RCC 7860 (cell line): Measurements from ENCODE around the gene PIK3C2G.
"Not testable (repeated sequence)": the region's sequence is repeated elsewhere in the genome, so short reads cannot be mapped to it uniquely, and the experiment has no call there.

ENCODE experiments used
- DNase-seq: peaks from one replicate; pipeline ENCODE4 v3.0.0-alpha.2; 2015; ENCODE audit warnings: low spot score
- FAIRE-seq: peaks from 2 replicates; lab custom pipeline; 2012; peaks lifted over from hg19 to GRCh38; lab: Jason Lieb, UNC

The PIK3C2G gene, protein sequence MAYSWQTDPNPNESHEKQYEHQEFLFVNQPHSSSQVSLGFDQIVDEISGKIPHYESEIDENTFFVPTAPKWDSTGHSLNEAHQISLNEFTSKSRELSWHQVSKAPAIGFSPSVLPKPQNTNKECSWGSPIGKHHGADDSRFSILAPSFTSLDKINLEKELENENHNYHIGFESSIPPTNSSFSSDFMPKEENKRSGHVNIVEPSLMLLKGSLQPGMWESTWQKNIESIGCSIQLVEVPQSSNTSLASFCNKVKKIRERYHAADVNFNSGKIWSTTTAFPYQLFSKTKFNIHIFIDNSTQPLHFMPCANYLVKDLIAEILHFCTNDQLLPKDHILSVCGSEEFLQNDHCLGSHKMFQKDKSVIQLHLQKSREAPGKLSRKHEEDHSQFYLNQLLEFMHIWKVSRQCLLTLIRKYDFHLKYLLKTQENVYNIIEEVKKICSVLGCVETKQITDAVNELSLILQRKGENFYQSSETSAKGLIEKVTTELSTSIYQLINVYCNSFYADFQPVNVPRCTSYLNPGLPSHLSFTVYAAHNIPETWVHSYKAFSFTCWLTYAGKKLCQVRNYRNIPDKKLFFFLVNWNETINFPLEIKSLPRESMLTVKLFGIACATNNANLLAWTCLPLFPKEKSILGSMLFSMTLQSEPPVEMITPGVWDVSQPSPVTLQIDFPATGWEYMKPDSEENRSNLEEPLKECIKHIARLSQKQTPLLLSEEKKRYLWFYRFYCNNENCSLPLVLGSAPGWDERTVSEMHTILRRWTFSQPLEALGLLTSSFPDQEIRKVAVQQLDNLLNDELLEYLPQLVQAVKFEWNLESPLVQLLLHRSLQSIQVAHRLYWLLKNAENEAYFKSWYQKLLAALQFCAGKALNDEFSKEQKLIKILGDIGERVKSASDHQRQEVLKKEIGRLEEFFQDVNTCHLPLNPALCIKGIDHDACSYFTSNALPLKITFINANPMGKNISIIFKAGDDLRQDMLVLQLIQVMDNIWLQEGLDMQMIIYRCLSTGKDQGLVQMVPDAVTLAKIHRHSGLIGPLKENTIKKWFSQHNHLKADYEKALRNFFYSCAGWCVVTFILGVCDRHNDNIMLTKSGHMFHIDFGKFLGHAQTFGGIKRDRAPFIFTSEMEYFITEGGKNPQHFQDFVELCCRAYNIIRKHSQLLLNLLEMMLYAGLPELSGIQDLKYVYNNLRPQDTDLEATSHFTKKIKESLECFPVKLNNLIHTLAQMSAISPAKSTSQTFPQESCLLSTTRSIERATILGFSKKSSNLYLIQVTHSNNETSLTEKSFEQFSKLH (N-terminal part only)

GRCh38 chr12:18261273-18261672 lies at the start of gene PIK3C2G:
Gene PIK3C2G, plus strand, starts transcription at chr12:18261518. Its CDS starts 20,564 bp downstream, at chr12:18282082.
- FAIRE-seq (no peak), DNase-seq (no peak)

DNA sequence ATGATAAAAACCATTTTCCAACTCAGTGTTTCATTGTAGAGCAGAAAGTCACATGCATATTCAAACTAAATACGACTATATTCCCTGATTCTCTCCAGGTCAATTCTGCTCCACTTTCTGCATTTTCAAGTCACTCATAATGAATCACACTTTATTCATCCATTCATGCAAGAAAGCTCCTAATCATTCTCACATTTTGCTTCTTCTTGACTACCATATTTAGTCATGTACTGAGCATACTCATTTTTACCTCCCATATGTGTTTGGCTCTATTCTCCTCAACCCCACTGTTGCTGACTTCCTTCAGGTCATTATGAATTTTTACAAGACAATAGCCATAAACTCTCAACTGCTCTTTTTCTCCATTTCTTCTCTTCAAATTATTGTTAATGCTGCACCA lies 43.4 kb upstream of the PIK3C2G start:
- FAIRE-seq (no peak), DNase-seq (no peak)

- FAIRE-seq: no peak
- DNase-seq: no peak
Measured at GRCh38 chr12:18221726-18222125, 39.6 kb upstream of the PIK3C2G start.

GRCh38 chr12:18222699-18223098 lies 38.6 kb upstream of the PIK3C2G start:
- DNase-seq: no peak
- no peak for FAIRE-seq

- FAIRE-seq (peak; percentile 75), DNase-seq (peak; percentile 14)
Measured at GRCh38 chr12:18224745-18225144, 36.6 kb upstream of the PIK3C2G start.

DNA sequence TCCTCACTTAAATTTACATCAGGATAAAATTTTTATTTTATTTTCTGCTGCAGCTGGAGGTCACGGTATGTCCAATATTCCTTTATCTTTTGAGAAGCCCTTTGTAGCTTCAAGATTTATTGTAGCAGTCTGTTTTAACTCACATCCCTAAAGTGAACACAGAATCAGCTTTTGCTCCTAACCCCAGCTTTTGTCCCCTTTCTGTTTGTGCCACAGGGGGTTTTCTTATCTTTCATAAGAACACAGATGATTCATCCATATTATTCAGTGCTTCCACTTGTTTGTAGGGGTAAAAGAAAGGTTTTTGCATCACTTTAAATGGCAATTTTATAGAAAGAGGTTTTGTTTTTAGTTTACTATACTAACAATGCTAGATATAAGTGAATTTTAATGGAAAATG lies 21.8 kb upstream of the PIK3C2G start:
- DNase-seq (no peak), FAIRE-seq (no peak)

DNA sequence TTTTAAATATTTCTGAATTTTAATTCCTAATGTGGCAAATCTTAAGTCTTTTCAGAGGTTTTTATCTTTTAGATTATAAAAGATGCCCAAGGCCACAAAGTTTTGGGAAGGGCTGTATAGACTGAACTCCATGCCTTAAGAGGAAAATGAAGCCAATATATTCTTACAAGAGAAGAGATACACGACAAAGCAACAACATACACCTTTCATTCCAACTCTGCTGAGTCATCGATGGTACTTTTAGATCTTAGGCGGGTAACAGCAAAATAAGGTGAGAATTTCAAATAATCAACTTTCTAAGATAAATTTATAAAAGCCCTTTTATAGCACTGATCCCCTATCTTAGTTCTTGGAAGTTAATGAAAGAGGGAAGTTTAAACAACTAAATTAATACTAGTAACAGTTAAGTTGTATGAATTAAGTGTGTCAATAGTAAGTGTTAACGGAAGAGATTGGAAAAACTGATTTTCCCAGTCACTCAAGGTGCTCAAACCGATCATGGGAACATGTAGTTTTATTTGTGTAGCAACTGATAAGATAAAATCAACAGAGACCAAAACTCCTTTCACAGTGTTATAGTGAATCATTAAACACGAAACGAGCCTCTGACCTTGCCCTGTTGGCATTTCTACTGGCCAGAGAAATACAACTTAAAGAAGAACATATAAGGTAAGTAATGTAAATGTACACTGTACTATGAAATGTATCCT lies 18.8 kb upstream of the PIK3C2G start:
- no peak for FAIRE-seq
- no peak for DNase-seq

DNA sequence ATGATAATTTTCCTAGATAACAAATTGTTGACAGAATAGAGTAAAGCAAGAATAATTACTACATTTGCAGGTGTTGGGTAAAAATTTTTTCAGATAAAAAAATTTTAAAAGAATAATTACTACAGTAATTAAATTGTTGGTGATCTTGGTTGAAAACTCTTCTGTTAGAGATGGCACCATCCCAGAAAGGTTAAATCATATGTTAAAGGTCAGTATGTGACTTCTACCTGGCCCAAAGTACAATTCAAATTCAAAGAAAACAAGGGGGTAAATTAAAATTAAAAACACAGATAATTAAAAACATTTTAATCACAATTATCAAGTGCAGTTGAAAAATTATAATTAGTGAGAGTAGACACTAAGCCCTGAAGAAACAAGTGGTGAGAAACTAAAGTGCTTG lies 18.1 kb upstream of the PIK3C2G start:
- DNase-seq (no peak), FAIRE-seq (no peak)

DNA sequence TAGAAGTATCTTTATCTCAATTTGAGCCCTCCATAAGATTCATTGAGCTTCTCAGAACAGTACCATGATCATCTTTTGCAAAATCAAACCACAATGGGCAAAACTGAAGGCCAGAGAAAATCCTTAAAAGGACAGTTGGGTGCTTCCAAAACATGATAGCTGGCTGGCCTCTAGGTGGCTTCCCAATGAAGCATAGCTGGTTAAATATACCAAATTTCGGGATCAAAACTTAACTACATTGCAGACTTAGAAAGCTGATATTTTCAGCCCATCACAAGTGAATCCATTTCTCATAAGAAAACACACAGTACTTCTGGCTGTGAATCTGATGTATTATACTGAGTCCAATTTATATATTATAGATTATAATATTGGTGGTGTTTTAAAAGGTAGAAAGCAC lies 15.3 kb upstream of the PIK3C2G start:
- FAIRE-seq (no peak), DNase-seq (no peak)

- peak; percentile 20 for DNase-seq
- FAIRE-seq: peak; percentile 83
Measured at GRCh38 chr12:18250313-18250916, 10.9 kb upstream of the PIK3C2G start.

DNA sequence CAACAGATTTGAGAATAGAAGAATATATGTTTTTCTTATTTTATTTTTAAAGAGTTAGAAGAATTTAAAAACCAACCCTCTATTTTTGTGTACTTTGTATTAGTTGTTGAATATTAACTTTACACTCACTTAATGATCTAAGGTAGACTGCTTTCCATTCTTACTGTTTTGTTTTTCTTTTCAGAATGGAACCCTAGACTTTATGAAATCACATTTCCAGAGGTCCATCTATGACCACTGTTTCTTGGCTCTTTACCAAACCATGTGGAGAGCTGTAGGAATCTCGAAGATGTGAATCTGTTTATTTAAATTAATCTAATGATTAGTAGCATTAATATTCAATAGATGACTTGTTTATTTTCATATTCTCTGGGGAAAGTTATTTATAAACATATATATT lies 7.2 kb upstream of the PIK3C2G start:
- DNase-seq: no peak
- no peak for FAIRE-seq

- FAIRE-seq, DNase-seq: not testable (repeated sequence)
Measured at GRCh38 chr12:18255004-18255403, 6.3 kb upstream of the PIK3C2G start.

DNA sequence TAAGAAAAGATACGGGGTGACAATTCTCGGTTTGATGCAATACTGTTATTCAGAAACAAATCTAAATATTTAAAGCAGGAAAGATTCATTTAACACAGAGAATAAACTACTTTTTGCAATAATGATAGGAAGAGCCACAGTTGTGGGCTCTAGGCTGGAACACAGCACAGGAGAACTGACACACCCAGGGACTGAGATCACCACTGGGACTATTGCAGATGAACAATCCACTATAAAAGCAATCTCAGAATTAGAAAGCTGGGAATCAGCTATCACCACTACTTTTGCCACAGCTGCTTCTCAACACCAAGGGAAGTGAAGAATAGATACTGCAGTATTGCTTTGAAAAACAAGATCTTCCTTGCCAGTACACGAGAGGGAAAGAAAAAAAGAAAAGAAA lies 4.1 kb upstream of the PIK3C2G start:
- FAIRE-seq (no peak), DNase-seq (no peak)

DNA sequence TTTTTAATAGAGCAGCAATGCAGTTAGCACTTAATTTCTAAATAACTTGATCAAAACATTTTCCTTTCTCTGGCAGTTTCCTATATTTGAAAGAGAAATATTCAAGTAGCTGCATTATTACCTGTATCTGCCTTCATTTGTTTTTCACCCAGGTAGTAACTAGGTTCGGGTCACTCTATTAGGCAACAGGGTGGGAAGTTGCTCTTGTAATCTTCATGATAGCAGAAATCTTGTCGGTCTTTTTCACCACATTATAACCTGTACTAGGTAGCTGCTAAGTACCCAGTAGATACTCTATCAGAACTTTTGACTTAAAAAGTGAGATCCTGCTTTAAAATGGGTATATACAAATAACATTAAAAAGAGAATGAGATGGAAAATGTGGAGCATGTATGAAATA lies 2.4 kb upstream of the PIK3C2G start:
- FAIRE-seq (no peak), DNase-seq (no peak)

DNA sequence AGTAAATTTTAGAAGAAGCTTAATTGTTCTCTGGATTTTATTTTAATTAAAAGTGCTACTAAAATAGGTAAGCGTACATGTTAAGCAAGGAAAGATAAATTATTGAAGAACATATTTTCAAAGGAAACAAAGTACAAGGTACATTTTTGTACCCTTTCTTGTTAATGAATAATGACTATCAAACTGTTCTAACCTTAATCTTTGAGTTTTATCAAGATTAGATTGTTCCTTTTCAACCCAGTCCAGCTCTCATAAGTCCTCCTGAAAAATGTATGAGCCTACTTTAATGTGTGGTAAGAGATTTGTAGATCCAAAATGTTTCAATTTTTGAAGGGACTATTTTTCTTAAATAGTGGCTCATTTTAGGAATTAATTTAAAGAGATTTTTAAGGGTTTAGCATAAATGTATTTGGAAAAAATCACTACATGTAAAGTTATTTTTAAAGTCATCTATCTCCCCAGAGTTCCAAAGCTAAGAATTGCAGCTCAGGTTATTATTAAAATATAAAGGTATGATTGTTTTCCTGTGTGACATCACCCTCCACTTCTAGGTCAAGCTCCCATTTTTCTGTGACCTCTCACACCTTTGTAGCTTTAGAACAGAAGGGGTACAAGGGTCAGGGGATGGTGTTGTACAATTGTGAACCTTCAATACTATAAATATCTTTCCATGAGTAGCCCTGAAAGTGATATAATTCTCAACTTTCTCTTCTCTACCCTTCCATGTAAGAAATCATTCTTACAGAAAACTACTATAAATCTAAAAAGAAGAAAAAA lies 1.2 kb upstream of the PIK3C2G start:
- DNase-seq: no peak
- no peak for FAIRE-seq

GRCh38 chr12:18261906-18262305 lies 588 bp downstream of the PIK3C2G start:
- no peak for FAIRE-seq
- DNase-seq: no peak

DNA sequence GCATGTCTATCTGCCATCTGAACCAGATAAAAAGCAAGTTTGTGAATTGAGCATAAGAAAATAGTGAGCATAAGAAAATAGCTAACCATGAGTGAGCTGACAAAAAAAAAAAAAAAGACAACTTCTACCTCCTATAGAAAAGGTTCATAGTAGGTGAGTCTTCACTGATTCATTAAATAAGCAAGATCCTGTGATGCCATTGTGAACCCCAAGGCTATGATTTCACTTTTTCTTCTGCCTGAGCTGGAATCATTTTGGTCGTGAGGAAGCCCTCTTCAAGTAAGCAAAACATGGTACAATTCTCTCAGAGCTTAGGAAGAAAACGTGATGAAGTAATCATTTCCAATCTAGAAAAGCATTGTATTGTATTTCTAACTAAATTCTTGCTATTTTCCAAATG lies 1.2 kb downstream of the PIK3C2G start:
- no peak for DNase-seq
- no peak for FAIRE-seq

DNA sequence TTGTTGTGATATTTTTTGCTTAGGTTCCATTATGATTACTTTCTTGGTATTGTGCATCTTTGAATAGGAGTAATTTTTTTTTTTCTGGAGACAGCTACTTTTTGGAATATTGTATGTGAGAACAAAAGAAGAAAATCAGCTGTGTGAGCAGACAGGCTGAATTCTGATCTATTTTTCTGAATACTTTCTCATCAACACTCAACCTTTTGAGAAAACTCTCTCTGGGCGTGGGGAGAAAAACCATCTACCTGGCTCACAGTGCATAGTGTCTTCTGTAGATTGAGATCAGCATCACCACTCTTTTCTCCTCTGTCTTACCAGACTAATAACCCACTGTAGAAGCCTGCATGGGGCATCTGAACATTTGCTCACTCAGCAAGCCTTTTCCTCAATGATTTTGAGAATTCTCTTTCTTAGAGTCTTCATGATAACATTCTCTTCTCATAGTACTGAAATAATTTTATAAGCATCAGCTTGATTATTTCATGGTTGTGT lies 3.3 kb downstream of the PIK3C2G start:
- no peak for DNase-seq
- no peak for FAIRE-seq

- no peak for FAIRE-seq
Measured at GRCh38 chr12:18267427-18268099, 6.2 kb downstream of the PIK3C2G start.

More at GRCh38 chr12:18267427-18268099, 6.2 kb downstream of the PIK3C2G start:
- DNase-seq: no peak
